GM10266 (cell line): ENCODE results near the gene FARP2.

Experiments
- DNase-seq: peaks from one replicate; pipeline ENCODE4 v3.0.0; 2012; ENCODE audit errors: extremely low spot score
- CTCF ChIP-seq: IDR thresholded peaks from 2 replicates; pipeline ENCODE4 v1.5.1; 2012; ENCODE audit warnings: mild to moderate bottlenecking, low read depth; ENCODE audit not compliant: control insufficient read depth, insufficient read depth; ENCODE audit errors: missing control alignments

FARP2 gene

GRCh38 chr2:241496003-241496707, 140.1 kb downstream of the FARP2 start:
- TF ChIP-seq CTCF, result no peak

GRCh38 chr2:241496904-241497877, 141.1 kb downstream of the FARP2 start:
- TF ChIP-seq CTCF, result no peak
- DNase-seq, result no peak

More at GRCh38 chr2:241496003-241496707, 140.1 kb downstream of the FARP2 start:
- DNase-seq, result no peak

- DNase-seq, result no peak
- no peak for TF ChIP-seq CTCF
Observed at GRCh38 chr2:241498115-241499070, 142.3 kb downstream of the FARP2 start.

- no peak for TF ChIP-seq CTCF
- DNase-seq, result no peak
Observed at GRCh38 chr2:241499146-241499965, 143.3 kb downstream of the FARP2 start.

- no peak for DNase-seq
- no peak for TF ChIP-seq CTCF
Observed at GRCh38 chr2:241500016-241500415, 143.9 kb downstream of the FARP2 start.

GRCh38 chr2:241500431-241500975, 144.4 kb downstream of the FARP2 start:
- TF ChIP-seq CTCF, result no peak
- no peak for DNase-seq
